Caco-2 (cell line): ENCODE data around the gene CFAP61. TPM values are rescaled to one million over a fixed set of nuclear protein-coding genes. Genes with fewer than 3 reads are reported as not detected.

Experiments
- BruUV-seq: library from RNA; stranded (reverse); fragments of 400-500 nt; replicated peaks from 2 replicates; lab custom pipeline; 2021; lab: Mats Ljungman, UMichigan
- CTCF ChIA-PET: fragments of 300-600 bp; sonication (Branson Sonifier 250); formaldehyde crosslinking; loops from one replicate; lab custom pipeline; 2022; ENCODE audit warnings: antibody characterized with exemption; lab: Charles Lee
- POLR2A ChIA-PET: fragments of 300-600 bp; sonication (Branson Sonifier 250); formaldehyde crosslinking; loops from one replicate; lab custom pipeline; 2022; ENCODE audit warnings: antibody characterized with exemption; lab: Charles Lee
- DNase-seq, 2 experiments: peaks; one replicate each; pipeline versions ENCODE4 v3.0.0 to v3.0.0-alpha.2; 2020 to 2022
- H3K27me3 ChIP-seq: replicated peaks from 2 replicates; pipeline ENCODE4 v1.6.0; 2011; ENCODE audit warnings: low read length; ENCODE audit not compliant: control insufficient read depth, insufficient read depth
- H3K36me3 ChIP-seq: 2 replicates; pipeline ENCODE4 v1.5.1; 2011; ENCODE audit warnings: low read length; ENCODE audit not compliant: control insufficient read depth, insufficient read depth
- H3K4me1 ChIP-seq: fragments of 250-450 bp; sonication (Bioruptor Pico); 2 replicates; pipeline ENCODE4 v1.5.1; 2020; ENCODE audit warnings: mild to moderate bottlenecking
- H3K4me3 ChIP-seq: 2 replicates; pipeline ENCODE4 v1.5.1; 2011; ENCODE audit warnings: low read depth, mild to moderate bottlenecking, control low read depth, low read length
- H3K9me3 ChIP-seq: fragments of 250-450 bp; sonication (Bioruptor Pico); 2 replicates; pipeline ENCODE4 v1.5.1; 2020; ENCODE audit warnings: mild to moderate bottlenecking, moderate library complexity
- H3K27ac Mint-ChIP-seq: one replicate; pipeline ENCODE4 v1.8.0; 2022; ENCODE audit warnings: mixed read lengths; ENCODE audit not compliant: unreplicated experiment
- H3K27me3 Mint-ChIP-seq: one replicate; pipeline ENCODE4 v1.8.0; 2022; ENCODE audit warnings: mixed read lengths; ENCODE audit not compliant: insufficient read depth, unreplicated experiment
- H3K36me3 Mint-ChIP-seq: one replicate; pipeline ENCODE4 v1.8.0; 2022; ENCODE audit warnings: mild to moderate bottlenecking, mixed read lengths; ENCODE audit not compliant: insufficient read depth, unreplicated experiment
- H3K4me1 Mint-ChIP-seq: one replicate; pipeline ENCODE4 v1.8.0; 2022; ENCODE audit warnings: low read depth, mixed read lengths; ENCODE audit not compliant: unreplicated experiment
- H3K4me3 Mint-ChIP-seq: one replicate; pipeline ENCODE4 v1.8.0; 2022; ENCODE audit warnings: mild to moderate bottlenecking, moderate library complexity, mixed read lengths; ENCODE audit not compliant: unreplicated experiment
- H3K9me3 Mint-ChIP-seq: one replicate; pipeline ENCODE4 v1.8.0; 2022; ENCODE audit warnings: mixed read lengths; ENCODE audit not compliant: unreplicated experiment
- intact Hi-C: fragments of 100-400 bp; cut with micrococcal nuclease; formaldehyde crosslinking; loops from one replicate; pipeline ENCODE4 v1.10.0; 2022; ENCODE audit not compliant: unreplicated experiment
- total RNA-seq: library from RNA; stranded (reverse); gene quantifications from 2 replicates; pipeline ENCODE4 v1.2.3, GENCODE V29; 2022
- TF ChIP-seq, protein P1 (sequence below), 2 experiments: fragments of 200-600 bp in 1 of 2; IDR thresholded peaks; 1 replicate in 1 of 2; 2 replicates in 1 of 2; pipeline versions ENCODE4 v1.5.1 to v1.8.0; 2011 to 2022; ENCODE audit warnings: antibody characterized with exemption in 1 of 2, control low read depth in 1 of 2, inconsistent platforms in 1 of 2, low read depth in 1 of 2, low read length in 1 of 2, mild to moderate bottlenecking in 1 of 2, moderate library complexity in 1 of 2; ENCODE audit not compliant: insufficient read depth in 1 of 2, severe bottlenecking in 1 of 2, unreplicated experiment in 1 of 2

Gene CFAP61
- total RNA-seq, 1 experiment from 2014 or later: not detected

DNA sequence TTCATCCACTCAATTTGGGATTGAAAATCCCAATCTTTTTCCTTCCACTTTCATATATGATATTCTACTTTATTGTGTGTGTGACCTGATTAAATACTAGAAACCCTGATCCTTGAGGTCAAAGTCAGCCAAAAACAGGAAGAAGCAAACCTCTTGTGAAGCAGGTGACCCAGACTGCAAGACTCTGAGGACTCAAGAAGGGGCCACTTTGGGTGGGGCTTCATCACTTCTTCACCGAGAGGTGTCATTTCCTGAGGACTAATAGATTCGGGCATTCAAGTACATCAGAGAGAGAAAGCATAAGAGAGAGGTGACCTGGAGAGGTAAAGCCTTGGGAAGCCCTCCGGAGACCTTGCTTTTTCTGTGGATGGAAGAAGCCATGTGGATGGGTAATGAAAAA lies 129.0 kb downstream of the CFAP61 start:
- no peaks in the 10 kb centered on the region for H3K27me3 ChIP-seq
- no peaks in the 10 kb centered on the region for H3K4me1 ChIP-seq
- Mint-ChIP-seq H3K27ac (no peak overlapping the region), H3K9me3 (peaks cover 20% of the 10 kb centered on the region), H3K36me3 (no peaks in the 10 kb centered on the region), H3K4me1 (peaks cover 6% of the 10 kb centered on the region), H3K27me3 (peaks cover 15% of the 10 kb centered on the region), H3K4me3 (no peak overlapping the region)
- H3K9me3 ChIP-seq: no peaks in the 10 kb centered on the region
- BruUV-seq: no TSS peak
- TF ChIP-seq, protein P1, sequence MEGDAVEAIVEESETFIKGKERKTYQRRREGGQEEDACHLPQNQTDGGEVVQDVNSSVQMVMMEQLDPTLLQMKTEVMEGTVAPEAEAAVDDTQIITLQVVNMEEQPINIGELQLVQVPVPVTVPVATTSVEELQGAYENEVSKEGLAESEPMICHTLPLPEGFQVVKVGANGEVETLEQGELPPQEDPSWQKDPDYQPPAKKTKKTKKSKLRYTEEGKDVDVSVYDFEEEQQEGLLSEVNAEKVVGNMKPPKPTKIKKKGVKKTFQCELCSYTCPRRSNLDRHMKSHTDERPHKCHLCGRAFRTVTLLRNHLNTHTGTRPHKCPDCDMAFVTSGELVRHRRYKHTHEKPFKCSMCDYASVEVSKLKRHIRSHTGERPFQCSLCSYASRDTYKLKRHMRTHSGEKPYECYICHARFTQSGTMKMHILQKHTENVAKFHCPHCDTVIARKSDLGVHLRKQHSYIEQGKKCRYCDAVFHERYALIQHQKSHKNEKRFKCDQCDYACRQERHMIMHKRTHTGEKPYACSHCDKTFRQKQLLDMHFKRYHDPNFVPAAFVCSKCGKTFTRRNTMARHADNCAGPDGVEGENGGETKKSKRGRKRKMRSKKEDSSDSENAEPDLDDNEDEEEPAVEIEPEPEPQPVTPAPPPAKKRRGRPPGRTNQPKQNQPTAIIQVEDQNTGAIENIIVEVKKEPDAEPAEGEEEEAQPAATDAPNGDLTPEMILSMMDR (IDR thresholded peaks at IDR 0.05; ENCODE audit: insufficient read depth in 1 of 2, low read depth in 1 of 2, low read length in 1 of 2, severe bottlenecking in 1 of 2, unreplicated experiment in 1 of 2): no peak
- H3K4me3 ChIP-seq: no peak overlapping the region
- intact Hi-C loops: no loop called here
- ChIA-PET CTCF (no interaction called here), POLR2A (no interaction called here)
- no peaks in the 10 kb centered on the region for H3K36me3 ChIP-seq
- no peak for DNase-seq

DNA sequence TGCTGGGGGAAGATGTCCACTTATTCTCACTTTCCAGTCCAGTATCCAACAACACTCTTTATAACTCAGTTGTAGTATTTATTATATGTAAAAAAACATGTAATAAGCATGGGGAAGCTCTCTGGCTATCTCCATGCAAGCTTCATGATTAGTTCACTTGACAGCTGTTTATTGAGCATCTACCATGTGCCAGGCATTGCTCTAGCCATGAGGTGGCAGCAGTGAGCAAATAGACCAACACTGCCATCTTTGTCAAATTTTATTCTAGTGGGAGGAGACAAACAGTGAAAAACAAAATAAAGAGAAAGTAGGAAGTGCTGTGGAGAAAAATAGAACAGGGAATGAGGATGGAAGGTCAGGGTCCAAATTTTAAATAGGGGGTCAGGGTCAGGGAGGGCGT lies 131.8 kb downstream of the CFAP61 start:
- intact Hi-C loops: no loop called here
- Mint-ChIP-seq H3K27me3 (peaks cover 9% of the 10 kb centered on the region), H3K27ac (no peak overlapping the region), H3K36me3 (no peaks in the 10 kb centered on the region), H3K9me3 (peaks cover 18% of the 10 kb centered on the region), H3K4me3 (no peak overlapping the region), H3K4me1 (peaks cover 6% of the 10 kb centered on the region)
- BruUV-seq: no TSS peak
- Histone ChIP-seq H3K36me3 (no peaks in the 10 kb centered on the region), H3K4me3 (no peak overlapping the region), H3K27me3 (no peaks in the 10 kb centered on the region), H3K4me1 (no peaks in the 10 kb centered on the region), H3K9me3 (no peaks in the 10 kb centered on the region)
- CTCF ChIA-PET: interaction anchor here (0.9 kb wide), 1 partner anchor 54 kb away, joined by 4 read pairs; no protein-coding TSS in a partner anchor
- POLR2A ChIA-PET: no interaction called here
- no peak for DNase-seq
- TF ChIP-seq, protein P1 (IDR thresholded peaks at IDR 0.05; ENCODE audit: insufficient read depth in 1 of 2, low read depth in 1 of 2, low read length in 1 of 2, severe bottlenecking in 1 of 2, unreplicated experiment in 1 of 2): no peak

DNA sequence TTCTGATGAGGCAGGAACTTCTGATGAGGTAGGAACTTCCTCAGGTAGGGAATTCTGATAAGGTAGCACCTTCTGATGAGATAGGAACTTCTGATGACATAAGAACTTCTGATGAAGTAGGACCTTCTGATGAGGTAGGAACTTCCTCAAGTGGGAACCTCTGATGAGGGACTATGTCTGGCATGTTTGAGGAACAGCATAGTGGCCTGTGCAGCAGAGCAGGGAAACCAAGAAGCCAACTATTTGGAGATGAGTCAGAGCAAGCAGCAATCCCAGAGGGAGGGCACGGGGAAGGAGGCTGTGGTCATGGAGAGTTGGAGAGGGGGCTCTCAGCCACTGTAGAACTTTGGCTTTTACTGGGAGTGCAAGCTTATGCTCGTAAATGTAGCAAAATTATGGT lies 132.4 kb downstream of the CFAP61 start:
- DNase-seq: no peak
- Mint-ChIP-seq H3K9me3 (peaks cover 12% of the 10 kb centered on the region), H3K36me3 (no peaks in the 10 kb centered on the region), H3K4me3 (no peak overlapping the region), H3K4me1 (peaks cover 6% of the 10 kb centered on the region), H3K27ac (no peak overlapping the region), H3K27me3 (peaks cover 5% of the 10 kb centered on the region)
- no peaks in the 10 kb centered on the region for H3K36me3 ChIP-seq
- H3K27me3 ChIP-seq: no peaks in the 10 kb centered on the region
- no peaks in the 10 kb centered on the region for H3K9me3 ChIP-seq
- no peaks in the 10 kb centered on the region for H3K4me1 ChIP-seq
- TF ChIP-seq, protein P1 (IDR thresholded peaks at IDR 0.05; ENCODE audit: insufficient read depth in 1 of 2, low read depth in 1 of 2, low read length in 1 of 2, severe bottlenecking in 1 of 2, unreplicated experiment in 1 of 2): no peak
- intact Hi-C loops: no loop called here
- ChIA-PET CTCF (interaction anchor here (0.9 kb wide), 1 partner anchor 53 kb away, joined by 4 read pairs; no protein-coding TSS in a partner anchor), POLR2A (no interaction called here)
- no TSS peak for BruUV-seq
- no peak overlapping the region for H3K4me3 ChIP-seq
